CD4-positive, alpha-beta T cell (primary cell): ENCODE data around the gene S100P. TPM values are rescaled to one million over a fixed set of nuclear protein-coding genes. Genes with fewer than 3 reads are reported as not detected.
A peak's percentile ranks its signal among the peaks of the same experiment; 100 is the strongest.
"Not testable (repeated sequence)": the region's sequence is repeated elsewhere in the genome, so short reads cannot be mapped to it uniquely, and the experiment has no call there.

Experiments
- ATAC-seq: fragments of 200-7000 bp; cut with Tn5 transposase; one replicate; pipeline ENCODE4 v1.10.0; 2022; ENCODE audit warnings: mild to moderate bottlenecking; ENCODE audit not compliant: poor library complexity
- CTCF ChIA-PET: fragments of 350-600 bp; sonication (Branson Sonifier 250); formaldehyde crosslinking; loops from one replicate; lab custom pipeline; 2021; ENCODE audit warnings: antibody characterized with exemption, inconsistent platforms; lab: Charles Lee
- POLR2A ChIA-PET: fragments of 350-600 bp; sonication (Branson Sonifier 250); formaldehyde crosslinking; loops from one replicate; lab custom pipeline; 2021; ENCODE audit warnings: antibody characterized with exemption, inconsistent platforms; lab: Charles Lee
- DNase-seq, 14 experiments: peaks; one replicate each; pipeline ENCODE4 v3.0.0-alpha.2; 2013 to 2020; ENCODE audit warnings: mixed read lengths in 2 of 14
- H3K27ac ChIP-seq, 2 donors: one replicate each; pipeline versions ENCODE4 v1.5.1 to v1.7.0; 2013; ENCODE audit warnings: low read length in 2 of 2, low read depth in 1 of 2, mild to moderate bottlenecking in 1 of 2
- H3K27me3 ChIP-seq, 2 experiments: 1 replicate in 1 of 2; 2 replicates in 1 of 2; pipeline versions ENCODE4 v1.6.1 to v1.7.0; 2013; ENCODE audit warnings: low read length in 2 of 2, control low read depth in 1 of 2, mild to moderate bottlenecking in 1 of 2, moderate library complexity in 1 of 2; ENCODE audit not compliant: insufficient read depth in 2 of 2, control insufficient read depth in 1 of 2
- H3K36me3 ChIP-seq: one replicate; pipeline ENCODE4 v1.6.1; 2013; ENCODE audit warnings: low read length, control low read depth; ENCODE audit not compliant: insufficient read depth
- H3K4me1 ChIP-seq: one replicate; pipeline ENCODE4 v1.6.1; 2013; ENCODE audit warnings: low read length, control low read depth; ENCODE audit not compliant: insufficient read depth
- H3K4me3 ChIP-seq: one replicate; pipeline ENCODE4 v1.5.1; 2013; ENCODE audit warnings: mild to moderate bottlenecking, low read length, moderate library complexity
- H3K9me3 ChIP-seq, 2 experiments: 1 replicate in 1 of 2; 2 replicates in 1 of 2; pipeline versions ENCODE4 v1.6.1 to v1.7.0; 2013; ENCODE audit warnings: low read length in 2 of 2, mild to moderate bottlenecking in 2 of 2, control low read depth in 1 of 2, moderate library complexity in 1 of 2; ENCODE audit not compliant: control insufficient read depth in 1 of 2, insufficient read depth in 1 of 2
- H3K27ac Mint-ChIP-seq: one replicate; pipeline ENCODE4 v1.8.0; 2020; ENCODE audit warnings: mixed read lengths
- H3K27me3 Mint-ChIP-seq: one replicate; pipeline ENCODE4 v1.8.0; 2021; ENCODE audit warnings: mixed read lengths
- H3K36me3 Mint-ChIP-seq: one replicate; pipeline ENCODE4 v1.8.0; 2021; ENCODE audit warnings: low read depth, mixed read lengths
- H3K4me1 Mint-ChIP-seq: one replicate; pipeline ENCODE4 v1.8.0; 2021; ENCODE audit warnings: low read depth, mixed read lengths
- H3K4me3 Mint-ChIP-seq: one replicate; pipeline ENCODE4 v1.8.0; 2020; ENCODE audit warnings: mild to moderate bottlenecking, mixed read lengths
- H3K9me3 Mint-ChIP-seq: one replicate; pipeline ENCODE4 v1.8.0; 2020; ENCODE audit warnings: mixed read lengths
- intact Hi-C, 2 experiments: fragments of 100-400 bp; cut with DNase I in 1 of 2; cut with micrococcal nuclease in 1 of 2; formaldehyde crosslinking; loops; one replicate each; pipeline versions ENCODE4 v1.15.1 to v1.9.0; 2023 to 2025; cut with DNase I, micrococcal nuclease
- total RNA-seq, 174 experiments: library from RNA in 2 of 174; stranded (reverse) in 2 of 174; gene quantifications; one replicate each; pipeline ENCODE4 v1.2.3 and lab custom pipeline; 2021 to 2026
- TF ChIP-seq, protein P1 (sequence below): fragments of 200-600 bp; IDR thresholded peaks from one replicate; pipeline ENCODE4 v1.8.0; 2022; ENCODE audit warnings: antibody characterized with exemption, mild to moderate bottlenecking

The S100P gene
- total RNA-seq, 2 experiments from 2014 or later: 0.58 to 2.8 TPM

DNA sequence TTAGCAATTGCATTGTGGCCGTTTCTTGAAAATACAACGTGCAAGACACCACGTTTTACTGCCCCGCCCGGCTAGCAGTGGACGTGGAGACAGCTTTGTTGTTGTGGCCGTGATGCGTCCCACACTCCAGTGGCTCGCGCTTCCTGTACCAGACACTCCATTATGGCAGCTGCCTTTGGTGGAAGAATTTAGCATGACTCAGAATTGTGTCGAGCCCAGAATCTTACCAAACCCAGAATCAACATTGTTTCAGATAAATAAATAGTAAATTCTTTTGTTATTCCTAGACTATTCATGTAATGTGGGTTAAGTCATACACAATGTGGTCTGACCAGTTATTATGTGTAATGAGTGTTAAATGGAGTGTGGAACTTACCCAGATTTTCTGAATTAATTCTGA, 25.3 kb upstream of the S100P start:
- POLR2A ChIA-PET: no interaction called here
- H3K4me1 Mint-ChIP-seq: peaks cover 4% of the 10 kb centered on the region
- Histone ChIP-seq H3K4me1 (peaks cover 21% of the 10 kb centered on the region), H3K9me3 (peaks cover 0 to 3% of the 10 kb centered on the region in 2 experiments), H3K27me3 (peaks cover 3 to 7% of the 10 kb centered on the region in 2 experiments), H3K36me3 (peaks cover 5% of the 10 kb centered on the region), H3K4me3 (no peak overlapping the region), H3K27ac (no peak overlapping the region)
- H3K9me3 Mint-ChIP-seq: no peaks in the 10 kb centered on the region
- CTCF ChIA-PET: no interaction called here
- DNase-seq (no peak), ATAC-seq (no peak)
- TF ChIP-seq, protein P1, sequence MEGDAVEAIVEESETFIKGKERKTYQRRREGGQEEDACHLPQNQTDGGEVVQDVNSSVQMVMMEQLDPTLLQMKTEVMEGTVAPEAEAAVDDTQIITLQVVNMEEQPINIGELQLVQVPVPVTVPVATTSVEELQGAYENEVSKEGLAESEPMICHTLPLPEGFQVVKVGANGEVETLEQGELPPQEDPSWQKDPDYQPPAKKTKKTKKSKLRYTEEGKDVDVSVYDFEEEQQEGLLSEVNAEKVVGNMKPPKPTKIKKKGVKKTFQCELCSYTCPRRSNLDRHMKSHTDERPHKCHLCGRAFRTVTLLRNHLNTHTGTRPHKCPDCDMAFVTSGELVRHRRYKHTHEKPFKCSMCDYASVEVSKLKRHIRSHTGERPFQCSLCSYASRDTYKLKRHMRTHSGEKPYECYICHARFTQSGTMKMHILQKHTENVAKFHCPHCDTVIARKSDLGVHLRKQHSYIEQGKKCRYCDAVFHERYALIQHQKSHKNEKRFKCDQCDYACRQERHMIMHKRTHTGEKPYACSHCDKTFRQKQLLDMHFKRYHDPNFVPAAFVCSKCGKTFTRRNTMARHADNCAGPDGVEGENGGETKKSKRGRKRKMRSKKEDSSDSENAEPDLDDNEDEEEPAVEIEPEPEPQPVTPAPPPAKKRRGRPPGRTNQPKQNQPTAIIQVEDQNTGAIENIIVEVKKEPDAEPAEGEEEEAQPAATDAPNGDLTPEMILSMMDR: no peak
- H3K4me3 Mint-ChIP-seq: no peak overlapping the region
- no peak overlapping the region for H3K27ac Mint-ChIP-seq
- intact Hi-C loops: no loop called here
- H3K36me3 Mint-ChIP-seq: peaks cover 7% of the 10 kb centered on the region
- H3K27me3 Mint-ChIP-seq: peaks cover 3% of the 10 kb centered on the region

GRCh38 chr4:6671648-6672047, 22.0 kb upstream of the S100P start:
- ChIA-PET CTCF (interaction anchor here (0.8 kb wide), 1 partner anchor 18 kb away, joined by 3 read pairs; no protein-coding TSS in a partner anchor), POLR2A (interaction anchor here (0.5 to 7.2 kb wide), 3 partner anchors 30 to 1078 kb away, joined by 3 to 221 read pairs (median 169); partner anchors contain the start of genes BLOC1S4 and MRFAP1)
- ATAC-seq (no peak), DNase-seq (no peak)
- no peak overlapping the region for H3K27ac ChIP-seq
- no peak overlapping the region for H3K4me3 ChIP-seq
- peaks cover 39% of the 10 kb centered on the region for H3K36me3 Mint-ChIP-seq
- H3K36me3 ChIP-seq: peaks cover 20% of the 10 kb centered on the region
- H3K4me1 ChIP-seq: peaks cover 33% of the 10 kb centered on the region
- H3K9me3 ChIP-seq: peaks cover 0 to 3% of the 10 kb centered on the region in 2 experiments
- intact Hi-C loops: loop anchor here (2.0 to 10.0 kb wide), 2 partner anchors 29 to 113 kb away; partner anchors contain the start of gene KIAA0232 (in 1 of the 2)
- peaks cover 32% of the 10 kb centered on the region for H3K4me1 Mint-ChIP-seq
- H3K9me3 Mint-ChIP-seq: no peaks in the 10 kb centered on the region
- H3K4me3 Mint-ChIP-seq: peak overlapping the region; percentile 45
- H3K27ac Mint-ChIP-seq: no peak overlapping the region
- TF ChIP-seq, protein P1: no peak
- no peaks in the 10 kb centered on the region for H3K27me3 Mint-ChIP-seq
- H3K27me3 ChIP-seq: no peaks in the 10 kb centered on the region

DNA sequence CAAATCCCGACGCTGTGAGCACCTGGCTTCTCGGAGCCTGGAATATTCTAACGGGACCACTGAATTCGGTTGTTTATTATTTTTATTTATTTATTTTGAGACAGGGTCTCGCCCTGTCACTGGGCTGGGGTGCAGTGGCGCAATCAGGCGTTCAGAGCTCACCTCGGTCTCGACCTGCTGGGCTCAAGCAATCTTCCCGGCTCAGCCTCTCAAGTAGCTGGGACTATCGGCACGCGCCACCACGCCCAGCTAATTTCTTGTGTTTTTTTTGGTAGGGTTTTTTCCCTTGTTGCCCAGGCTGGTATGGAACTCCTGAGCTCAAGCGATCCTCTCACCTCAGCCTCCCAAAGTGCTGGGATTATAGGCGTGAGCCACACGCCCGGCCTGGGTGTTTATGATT, 21.5 kb upstream of the S100P start:
- no peaks in the 10 kb centered on the region for H3K27me3 Mint-ChIP-seq
- TF ChIP-seq, protein P1: no peak
- intact Hi-C loops: loop anchor here in 1 of 2 experiments (10.0 kb wide), 1 partner anchor 113 kb away; the partner anchor contains the start of gene KIAA0232
- ATAC-seq (no peak), DNase-seq (no peak)
- POLR2A ChIA-PET: interaction anchor here (4.5 to 7.5 kb wide), 4 partner anchors 8 to 44 kb away, joined by 42 to 245 read pairs (median 195); partner anchors contain the start of genes BLOC1S4, MRFAP1 and MRFAP1L1
- peaks cover 44% of the 10 kb centered on the region for H3K36me3 Mint-ChIP-seq
- no peak overlapping the region for H3K4me3 Mint-ChIP-seq
- H3K9me3 ChIP-seq: peaks cover 0 to 3% of the 10 kb centered on the region in 2 experiments
- H3K27ac Mint-ChIP-seq: no peak overlapping the region
- CTCF ChIA-PET: interaction anchor here (0.8 kb wide), 1 partner anchor 18 kb away, joined by 3 read pairs; no protein-coding TSS in a partner anchor
- H3K4me1 ChIP-seq: peaks cover 38% of the 10 kb centered on the region
- no peaks in the 10 kb centered on the region for H3K9me3 Mint-ChIP-seq
- no peak overlapping the region for H3K27ac ChIP-seq
- H3K4me3 ChIP-seq: no peak overlapping the region
- H3K27me3 ChIP-seq: no peaks in the 10 kb centered on the region
- peaks cover 36% of the 10 kb centered on the region for H3K4me1 Mint-ChIP-seq
- peaks cover 22% of the 10 kb centered on the region for H3K36me3 ChIP-seq

GRCh38 chr4:6672541-6673190, 21.0 kb upstream of the S100P start:
- Histone ChIP-seq H3K36me3 (peaks cover 27% of the 10 kb centered on the region), H3K4me1 (peaks cover 44% of the 10 kb centered on the region)
- ATAC-seq, H3K27me3 Mint-ChIP-seq, H3K4me3 ChIP-seq, H3K9me3 ChIP-seq, H3K27me3 ChIP-seq, H3K27ac ChIP-seq, DNase-seq, H3K9me3 Mint-ChIP-seq: not testable (repeated sequence)
- ChIA-PET CTCF (interaction anchor here (2.5 to 4.1 kb wide), 2 partner anchors 8 to 45 kb away, joined by 23 to 74 read pairs; partner anchors contain the start of gene BLOC1S4), POLR2A (interaction anchor here (0.9 to 7.5 kb wide), 14 partner anchors 9 to 371 kb away, joined by 3 to 245 read pairs (median 24); partner anchors contain the start of genes BLOC1S4, MAN2B2, MRFAP1 and MRFAP1L1)
- Mint-ChIP-seq H3K4me3 (peak overlapping the region; percentile 97), H3K4me1 (peaks cover 42% of the 10 kb centered on the region), H3K27ac (peak overlapping the region; percentile 96), H3K36me3 (peaks cover 50% of the 10 kb centered on the region)
- intact Hi-C loops: loop anchor here (1.0 to 10.0 kb wide), 2 partner anchors 110 to 112 kb away; partner anchors contain the start of gene KIAA0232 (in 2 of the 2)
